Activated CD8-positive, alpha-beta memory T cell treated with anti-CD3 and anti-CD28 coated beads for 4 hours (primary cell): ENCODE data around the gene ATPAF1.

Experiments
- DNase-seq, 2 donors: peaks; one replicate each; pipeline ENCODE4 v3.0.0-alpha.2; 2020; ENCODE audit warnings: low read depth in 2 of 2

ATPAF1 gene

DNA sequence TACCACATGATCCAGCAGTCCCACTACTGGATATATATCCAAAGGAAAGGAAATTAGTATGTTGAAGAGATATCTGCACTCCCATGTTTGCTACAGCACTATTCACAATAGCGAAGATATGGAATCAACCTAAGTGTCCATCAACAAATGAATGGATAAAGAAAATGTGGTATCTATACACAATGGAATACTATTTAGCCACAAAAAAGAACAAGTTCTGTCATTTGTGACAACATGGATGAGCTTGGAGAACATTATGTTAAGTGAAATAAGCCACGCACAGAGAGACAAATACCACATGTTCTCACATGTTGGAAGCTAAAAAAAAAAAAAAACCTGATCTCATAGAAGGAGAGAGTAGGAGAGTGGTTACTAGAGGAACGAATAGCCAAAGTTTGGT is 17.7 kb downstream of the ATPAF1 start:
- DNase-seq: no peak

DNA sequence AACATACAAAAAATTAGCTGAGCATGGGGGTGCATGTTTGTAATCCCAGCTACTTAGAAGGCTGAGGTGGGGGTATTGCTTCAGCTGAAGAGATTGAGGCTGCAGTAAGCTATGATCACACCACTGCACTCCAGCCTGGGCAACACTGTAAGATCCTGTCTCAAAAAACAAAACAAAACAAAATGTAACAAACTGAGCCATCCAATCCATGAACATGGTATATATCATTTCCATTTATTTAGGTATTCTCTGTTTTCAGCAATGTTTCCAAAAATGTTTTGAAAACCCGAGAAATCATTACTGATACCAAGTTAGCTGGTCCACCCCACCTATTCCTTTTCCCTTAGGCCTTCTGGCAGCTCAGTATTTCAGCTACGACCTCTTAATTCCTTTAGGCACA is 18.4 kb downstream of the ATPAF1 start:
- DNase-seq: no peak

DNA sequence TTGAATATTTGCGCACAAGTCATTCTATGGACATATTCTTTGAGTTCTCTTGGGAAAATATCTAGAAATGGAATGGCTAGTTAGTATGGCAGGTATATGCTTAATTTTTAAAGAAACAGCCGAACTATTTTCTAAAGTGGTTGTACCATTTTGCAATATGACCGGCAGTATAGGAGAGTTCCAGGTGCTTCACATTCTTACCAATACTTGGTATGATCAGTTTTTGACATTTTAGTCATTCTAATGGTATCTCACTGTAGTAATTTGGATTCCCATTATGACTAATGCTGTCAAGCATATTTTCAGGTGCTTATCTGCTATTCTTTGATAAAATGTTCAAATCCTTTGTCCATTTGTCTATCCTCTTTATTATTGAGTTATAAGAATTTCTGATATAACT is 20.6 kb downstream of the ATPAF1 start:
- DNase-seq: no peak

DNA sequence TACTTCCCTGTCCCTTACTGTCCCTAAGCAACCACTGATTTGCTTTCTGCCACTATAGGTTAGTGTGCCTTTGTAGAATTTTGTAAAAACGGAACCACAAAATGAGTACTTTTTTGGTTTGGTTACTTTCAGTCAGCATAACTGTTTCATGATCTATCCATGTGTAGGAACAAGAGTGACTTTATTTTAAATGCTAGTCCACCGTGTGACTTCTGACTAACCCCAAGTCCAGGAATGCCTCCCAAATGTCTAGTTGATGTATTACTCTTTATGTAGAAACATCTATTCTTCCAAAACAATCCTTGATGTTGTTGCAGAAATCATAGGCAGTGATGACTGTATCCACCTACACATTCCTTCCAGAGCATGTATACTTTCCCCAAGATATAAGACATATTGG is 21.3 kb downstream of the ATPAF1 start:
- no peak for DNase-seq

DNA sequence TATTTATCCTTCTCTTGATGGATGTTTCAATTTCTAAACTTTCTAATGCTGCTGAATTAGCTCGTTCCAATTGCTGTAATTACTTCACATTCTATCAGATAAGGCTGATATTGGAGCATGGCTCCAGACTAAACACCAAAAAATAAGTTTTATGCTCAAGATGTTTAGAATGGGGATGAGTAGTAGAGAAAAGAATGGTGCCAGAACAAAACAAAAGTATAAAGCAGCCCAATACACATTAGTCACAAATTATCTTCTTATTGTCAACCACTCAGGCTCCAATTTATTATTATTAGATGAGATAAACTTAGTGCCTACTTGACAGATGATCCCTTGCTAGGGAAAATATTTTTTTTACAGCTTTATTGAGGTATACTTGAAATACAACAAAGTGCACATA is 21.8 kb downstream of the ATPAF1 start:
- no peak for DNase-seq

DNA sequence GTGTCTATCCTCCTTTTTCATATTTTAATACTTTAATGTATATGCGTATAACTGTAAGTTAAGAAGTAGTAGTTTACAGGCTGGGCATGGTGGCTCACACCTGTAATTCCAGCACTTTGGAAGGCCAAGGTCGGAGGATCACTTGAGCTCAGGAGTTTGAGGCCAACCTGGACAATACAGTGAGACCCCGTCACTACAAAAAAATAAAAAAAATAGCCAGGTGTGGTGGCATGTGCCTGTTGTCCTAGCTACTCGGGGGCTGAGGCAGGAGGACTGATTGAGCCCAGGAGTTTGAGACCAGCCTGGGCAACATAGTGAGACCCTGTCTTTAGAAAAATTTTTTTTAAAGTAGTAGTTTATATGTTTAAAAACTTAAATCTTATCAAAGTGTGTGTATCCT is 22.3 kb downstream of the ATPAF1 start:
- DNase-seq: no peak

DNA sequence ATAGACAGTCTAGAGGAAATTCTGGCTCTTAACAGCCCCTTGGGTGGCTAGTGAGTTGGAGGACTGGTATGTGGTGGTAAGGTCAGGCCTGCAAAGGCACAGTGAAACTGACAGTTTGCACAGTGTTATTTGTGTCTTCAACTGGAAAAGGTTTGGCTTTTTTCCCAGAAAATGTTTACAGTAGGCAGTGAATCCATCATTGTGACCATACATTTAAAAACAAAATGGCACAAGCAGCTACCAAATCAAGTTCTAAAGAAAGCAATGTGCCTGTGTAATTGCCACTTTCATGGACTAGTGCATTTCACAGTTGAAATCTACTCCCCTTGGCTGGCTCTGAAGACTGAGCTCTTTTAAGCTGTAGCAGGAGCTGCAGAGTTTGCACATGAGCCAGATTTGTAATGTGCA is 24.8 kb downstream of the ATPAF1 start:
- no peak for DNase-seq

DNA sequence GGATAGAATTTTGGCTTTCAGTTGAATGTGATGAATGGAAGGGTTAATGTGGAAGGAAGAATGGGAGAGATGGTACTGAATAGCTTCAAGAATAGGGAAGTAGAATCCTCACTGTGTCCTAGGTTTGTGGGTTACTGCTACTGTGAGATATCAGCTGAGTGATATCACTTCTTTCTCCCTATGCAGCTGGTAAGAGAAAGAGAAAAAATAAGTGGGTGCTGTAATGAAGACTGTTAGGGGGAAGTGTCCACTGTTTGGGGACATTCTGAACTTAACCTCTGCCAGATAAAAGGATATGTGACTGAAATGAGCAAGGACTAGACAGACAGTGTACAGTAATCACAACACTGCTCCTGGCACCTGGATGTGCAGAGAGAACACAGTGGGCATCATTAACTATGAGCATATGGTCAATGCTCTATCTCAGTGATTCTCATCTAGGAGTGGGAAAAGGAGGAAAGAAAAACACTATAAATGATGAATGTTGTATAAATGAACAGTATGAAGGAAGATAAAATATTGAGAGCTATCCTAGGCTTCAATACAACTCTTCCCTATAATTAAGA is 26.0 kb downstream of the ATPAF1 start:
- no peak for DNase-seq

DNA sequence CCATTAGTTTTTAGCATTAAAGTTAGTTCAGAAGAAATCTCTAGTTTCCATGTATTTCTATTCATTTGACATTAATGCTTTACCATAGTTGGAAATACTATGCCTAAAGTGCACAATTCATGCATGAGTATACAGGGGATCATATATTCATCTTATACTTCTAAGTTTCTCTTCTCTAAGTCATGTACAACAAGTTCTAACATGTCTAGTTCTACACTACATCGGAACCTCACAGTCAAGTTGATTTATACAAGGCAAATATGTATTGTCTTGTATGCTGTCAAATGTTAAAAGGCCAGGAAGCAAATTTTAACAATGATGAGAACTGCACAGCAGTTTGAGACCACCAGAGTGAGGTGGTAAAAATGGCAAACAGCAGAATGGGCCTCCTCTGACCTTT is 28.6 kb downstream of the ATPAF1 start:
- DNase-seq: no peak

DNA sequence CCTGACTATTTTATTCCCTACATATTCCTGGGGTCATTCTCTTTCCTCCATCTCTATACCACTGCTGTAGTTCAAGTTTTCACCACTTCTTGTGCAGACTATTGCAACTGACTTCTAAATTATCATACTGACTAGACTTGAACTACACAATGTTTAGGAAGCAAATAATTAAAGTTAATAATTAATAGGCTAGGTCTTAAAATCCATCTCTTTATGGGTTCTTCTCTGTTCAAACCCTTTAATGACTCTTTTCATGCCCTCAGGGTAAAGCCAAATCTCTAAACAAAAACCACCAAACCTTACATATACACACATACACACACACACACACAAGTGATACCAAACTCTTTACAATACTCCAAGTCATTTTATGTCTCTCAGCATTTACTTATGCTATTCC is 29.2 kb downstream of the ATPAF1 start:
- DNase-seq: no peak

DNA sequence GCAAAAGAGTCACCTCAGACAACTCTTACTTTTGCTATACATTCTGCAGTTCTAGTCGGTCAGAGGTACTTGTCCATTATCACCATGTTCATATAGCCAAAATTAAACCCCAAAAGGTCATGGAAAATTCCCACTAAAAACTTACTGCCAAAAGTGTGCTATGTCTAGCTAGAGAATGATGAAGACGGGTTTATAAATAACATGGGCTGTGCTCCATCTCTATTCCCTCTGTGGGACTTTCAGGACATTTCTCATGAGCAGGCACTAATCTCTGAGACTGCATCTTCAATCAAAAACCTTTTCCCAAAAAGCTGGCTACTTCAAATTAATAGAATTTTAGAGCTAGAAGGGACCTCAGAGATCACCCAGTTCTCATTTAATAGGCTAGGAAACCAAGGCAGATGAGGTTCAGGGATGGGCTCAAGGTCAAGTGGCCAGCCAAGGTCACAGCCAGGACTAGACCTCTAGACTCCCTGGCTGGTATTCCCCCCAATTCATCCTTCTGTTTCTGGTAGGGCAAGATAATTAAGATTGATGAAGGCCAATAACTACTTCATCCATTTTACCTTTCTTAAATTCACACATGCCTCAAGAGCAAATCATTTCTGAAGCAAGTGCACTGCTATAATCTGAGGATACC is 30.6 kb downstream of the ATPAF1 start:
- DNase-seq: no peak

DNA sequence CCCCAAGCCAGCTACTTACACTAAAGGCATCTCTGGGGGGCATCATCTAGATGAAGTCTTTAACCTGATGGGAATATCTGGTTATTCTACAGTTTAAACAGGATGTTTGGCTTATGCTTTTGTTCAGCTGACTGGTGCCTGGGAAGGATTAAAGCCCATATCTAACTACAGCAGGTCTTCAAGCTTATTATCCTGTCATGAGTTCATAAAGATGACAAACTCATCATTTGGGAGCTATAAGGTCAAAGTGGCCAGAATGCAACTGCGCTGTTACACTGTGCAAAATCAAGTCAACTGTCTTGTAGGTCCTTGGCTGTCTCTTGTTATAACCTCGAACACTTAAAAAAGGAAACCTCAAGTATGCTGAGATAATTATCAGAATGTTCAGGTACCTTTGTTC is 33.0 kb downstream of the ATPAF1 start:
- DNase-seq: no peak

DNA sequence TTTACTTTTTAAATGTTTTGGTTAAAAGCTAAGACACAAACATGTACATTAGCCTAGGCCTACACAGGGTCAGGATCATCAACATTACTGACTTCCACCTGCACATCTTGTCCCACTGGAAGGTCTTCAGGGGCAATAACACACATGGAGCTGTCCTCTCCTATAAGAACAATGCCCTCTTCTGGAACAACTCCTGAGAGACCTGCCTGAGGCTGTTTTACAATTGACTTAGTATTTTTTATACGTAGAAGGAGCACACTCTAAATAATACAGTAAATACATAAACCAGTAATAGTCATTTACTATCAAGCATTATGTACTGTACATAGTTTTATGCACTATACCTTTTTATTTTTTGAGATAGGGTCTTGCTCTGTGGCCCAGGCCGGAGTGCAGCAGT is 37.4 kb downstream of the ATPAF1 start:
- DNase-seq: no peak

DNA sequence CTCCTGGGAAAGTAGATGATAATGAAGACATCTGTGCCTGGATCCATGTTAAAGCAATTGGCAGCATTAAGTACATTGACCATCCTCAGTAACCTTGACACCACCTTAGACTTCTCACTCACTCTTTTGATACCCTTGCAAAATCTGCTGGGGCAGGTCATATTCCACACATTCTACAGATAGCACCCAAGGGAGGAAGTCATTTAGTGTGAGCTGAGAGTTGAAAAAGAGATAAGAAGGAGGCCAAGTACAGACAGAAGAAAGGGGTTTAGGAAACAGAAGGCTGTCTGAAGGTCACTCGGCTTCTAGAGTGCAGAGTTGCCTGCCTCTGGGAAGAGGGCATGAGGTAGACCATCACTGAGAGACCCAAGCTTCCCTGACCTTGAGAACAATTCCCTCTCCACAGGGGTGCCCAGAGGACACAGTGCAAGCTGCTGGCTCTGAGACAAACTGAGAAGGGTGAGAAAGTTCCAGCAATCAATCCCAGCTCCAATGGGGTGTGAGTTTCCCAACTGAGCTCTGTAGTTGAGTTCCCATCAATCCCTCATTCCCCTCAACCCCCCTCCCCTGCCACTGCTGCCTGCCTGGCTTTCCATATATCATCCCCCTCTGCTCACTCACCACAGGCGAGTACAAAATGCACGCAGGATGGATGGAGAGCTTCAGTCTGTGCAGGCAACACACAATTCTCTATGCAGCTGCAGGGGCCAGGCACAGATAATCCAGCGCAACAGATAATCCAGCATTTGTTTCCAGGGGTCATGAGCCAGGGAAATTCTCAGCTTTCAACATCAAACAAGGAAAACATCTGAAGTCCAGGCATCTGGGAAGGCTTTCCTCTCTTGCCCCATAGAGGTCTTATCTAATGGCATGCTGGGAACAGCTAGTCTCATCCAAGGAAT is 44.2 kb downstream of the ATPAF1 start:
- no peak for DNase-seq

DNA sequence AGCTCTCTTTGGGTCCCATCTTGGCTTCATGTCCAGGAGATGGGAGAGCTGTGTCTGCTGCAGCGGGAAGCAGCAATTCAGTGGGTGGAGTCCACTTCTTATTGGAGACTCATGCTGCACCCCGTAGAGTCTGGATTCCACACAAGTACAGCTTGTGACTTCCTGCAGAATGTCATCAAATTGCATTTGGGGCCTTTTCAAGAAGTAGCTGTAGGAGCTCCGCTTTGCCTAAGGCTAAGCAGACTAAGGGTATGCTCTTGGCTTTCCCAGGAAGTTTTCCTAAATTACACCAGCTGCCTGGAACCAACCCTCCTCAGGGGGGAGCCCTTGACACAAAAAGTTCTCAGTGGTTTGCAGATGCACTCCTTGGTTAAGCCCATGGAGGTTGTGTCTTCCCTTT is 45.8 kb downstream of the ATPAF1 start:
- no peak for DNase-seq

DNA sequence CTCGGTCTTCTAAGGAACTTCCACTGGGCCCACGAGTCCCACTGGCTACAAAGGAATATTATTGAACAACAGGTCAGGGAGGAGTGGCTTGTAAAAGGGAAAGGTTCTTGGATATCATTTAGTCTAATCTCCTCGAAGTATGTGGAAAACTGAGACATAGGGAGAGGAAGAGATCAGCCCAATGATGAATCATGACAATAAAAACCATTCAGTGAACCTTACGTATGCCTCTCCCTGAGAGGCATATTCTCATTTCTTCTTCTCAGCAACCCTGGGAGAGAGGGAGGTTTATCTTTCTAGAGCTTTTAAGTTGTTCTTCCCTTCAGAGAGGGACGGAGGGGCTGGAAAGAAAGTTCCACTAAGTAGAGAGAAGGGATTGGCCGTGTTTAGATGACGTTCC is 46.2 kb downstream of the ATPAF1 start:
- DNase-seq: no peak

DNA sequence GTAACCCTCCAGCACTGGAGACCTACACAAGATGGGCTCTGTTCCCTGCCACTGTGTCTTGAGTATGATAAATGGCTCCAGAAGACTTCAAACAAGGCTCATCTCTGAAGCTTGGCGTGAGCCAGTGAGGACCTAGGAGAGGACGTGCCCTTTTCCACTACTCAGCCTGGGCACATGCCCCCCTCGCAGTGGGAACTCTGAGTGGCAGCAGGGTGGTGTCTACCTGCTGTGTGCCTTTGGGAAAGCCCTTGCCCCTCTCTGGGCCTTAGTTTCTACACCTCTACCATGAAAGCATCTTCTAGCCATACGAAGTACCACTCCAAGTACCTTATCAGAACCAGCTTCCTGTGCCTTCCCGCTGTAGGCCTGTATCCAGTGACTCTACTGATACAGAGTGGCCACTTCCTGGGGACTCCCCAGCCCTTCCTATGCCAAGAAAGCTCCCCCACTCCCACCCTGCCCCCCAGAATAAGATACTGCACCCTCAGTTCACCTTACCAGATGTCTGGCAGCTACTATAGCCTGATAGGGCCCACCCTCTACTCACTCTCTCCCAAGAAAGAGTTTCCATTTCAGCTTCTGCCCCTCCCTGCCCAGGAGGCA is 48.4 kb downstream of the ATPAF1 start:
- DNase-seq: no peak

DNA sequence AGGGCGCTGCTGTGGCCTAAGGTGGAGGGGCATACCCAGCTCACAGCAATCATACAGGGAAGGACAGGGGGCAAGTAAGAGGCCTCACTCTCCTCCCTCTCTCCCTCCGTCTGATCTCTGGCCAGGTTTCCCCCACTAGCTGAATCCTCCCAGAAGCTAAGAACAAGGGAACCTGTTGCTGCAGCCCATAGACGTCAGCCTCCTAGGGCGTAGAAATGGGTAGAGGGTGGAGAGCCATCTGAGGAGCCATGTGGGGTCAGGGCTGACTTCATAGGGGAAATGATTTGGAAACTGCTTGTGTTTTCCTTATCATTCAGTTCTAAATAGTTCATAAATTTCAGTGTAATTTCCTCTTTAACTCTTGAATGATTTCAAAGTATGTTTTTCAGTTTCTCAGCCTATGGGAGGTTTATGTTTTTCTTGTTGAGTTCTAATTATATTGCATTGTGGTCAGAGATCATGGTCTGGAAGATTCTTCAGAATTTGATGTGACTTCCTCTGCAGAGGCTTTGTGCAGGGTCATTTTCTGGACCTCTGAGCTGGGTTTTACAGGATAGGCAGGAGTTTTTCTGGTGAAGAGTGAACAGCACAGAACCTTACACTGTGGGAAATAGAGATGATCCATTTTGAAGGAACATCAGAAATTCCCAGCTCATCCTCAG is 49.3 kb downstream of the ATPAF1 start:
- no peak for DNase-seq

DNA sequence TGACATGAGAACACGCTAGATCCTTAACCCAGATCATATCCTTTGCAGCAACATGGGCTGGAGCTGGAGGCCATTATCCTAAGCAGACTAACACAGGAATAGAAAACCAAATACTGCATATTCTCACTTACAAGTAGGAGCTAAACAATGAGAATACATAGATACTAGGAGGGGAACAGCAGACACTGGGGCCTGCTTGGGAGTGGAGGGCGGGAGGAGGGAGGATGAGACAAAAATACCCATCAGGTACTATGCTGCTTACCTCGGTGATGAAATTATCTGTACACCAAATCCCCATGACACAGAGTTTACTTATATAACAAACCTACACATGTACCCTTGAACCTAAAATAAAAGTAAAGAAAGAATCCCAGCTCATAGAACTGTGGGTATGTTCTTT is 50.3 kb downstream of the ATPAF1 start:
- no peak for DNase-seq

DNA sequence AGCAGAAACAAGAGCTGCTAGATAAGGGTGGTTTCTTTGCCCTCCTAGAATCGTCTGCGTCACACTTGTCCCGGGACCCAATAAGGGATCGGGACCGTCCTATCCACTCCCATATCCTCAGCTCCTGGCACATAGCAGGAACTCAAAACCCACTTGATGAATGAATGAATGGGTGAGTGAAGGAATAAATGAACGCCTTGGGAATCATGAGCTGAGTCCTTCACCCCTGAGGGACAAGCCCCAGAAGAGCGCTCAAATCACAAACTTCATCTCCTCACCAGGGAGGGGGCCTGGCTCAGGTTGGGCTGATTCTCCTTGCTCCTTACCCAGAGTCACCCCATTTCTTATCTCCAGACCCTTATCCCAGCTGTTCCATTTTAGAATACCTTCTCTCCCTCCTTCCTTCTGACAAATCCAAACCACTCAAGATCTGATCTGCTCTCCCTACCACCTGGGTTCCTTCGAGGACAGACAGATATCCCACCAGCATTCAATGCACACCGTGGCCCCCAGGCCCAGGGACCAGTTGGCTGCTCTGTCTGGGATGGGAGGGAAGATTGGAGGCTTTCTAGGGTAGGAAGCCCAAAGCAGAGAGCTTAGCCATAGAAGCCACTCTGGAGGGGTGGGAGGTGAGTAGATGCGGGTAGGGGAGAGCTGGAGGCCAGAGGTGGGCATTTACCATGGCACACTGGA is 50.9 kb downstream of the ATPAF1 start:
- no peak for DNase-seq

DNA sequence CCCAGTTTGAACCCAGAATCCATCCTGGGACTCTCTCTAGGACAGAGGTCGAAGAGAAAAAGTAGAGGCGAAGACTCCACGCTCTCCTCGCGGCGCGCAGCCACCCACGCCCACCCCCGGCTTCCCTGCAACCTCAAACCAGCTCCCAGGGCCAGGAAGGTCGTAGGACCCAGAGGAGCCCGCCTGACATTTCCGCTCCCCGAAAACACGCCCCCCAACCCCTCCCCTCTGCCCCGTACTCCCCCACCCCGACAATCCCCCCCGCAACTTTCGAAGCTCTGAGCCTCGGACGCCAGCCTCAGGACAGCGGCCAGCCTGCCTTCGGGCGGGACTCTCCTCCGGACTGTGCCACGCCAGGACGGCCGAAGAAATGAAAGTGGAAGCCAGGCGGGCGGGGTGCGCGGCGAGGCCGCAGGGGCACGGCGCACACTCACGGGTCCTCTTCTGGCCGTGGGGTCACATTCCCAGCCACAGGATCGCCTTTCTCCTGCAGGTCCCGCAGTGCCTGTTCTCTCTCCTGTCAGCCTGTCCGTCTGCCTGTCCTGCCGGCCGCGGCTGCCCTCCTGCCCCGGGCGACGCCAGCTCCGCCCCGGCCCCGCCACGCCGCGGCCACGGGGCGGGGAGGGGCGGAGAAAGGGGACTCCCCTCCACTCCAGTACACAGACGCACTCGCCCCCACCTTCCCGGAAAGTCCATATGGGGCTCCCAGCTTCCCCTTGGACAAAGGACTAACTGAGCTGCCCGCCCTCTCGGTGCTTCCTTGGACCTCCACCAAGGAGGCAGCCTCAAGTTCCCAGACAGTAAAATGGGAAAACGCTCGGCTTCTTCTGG is 51.7 kb downstream of the ATPAF1 start, which contains the start of gene MOB3C:
MOB3C (minus strand) TSS at position 535 of the 831 bp plus-strand sequence. CDS start 3,490 bp downstream, outside the sequence.
- peak; percentile 56 to 73 for DNase-seq
